Endothelial cell of umbilical vein (primary cell): Measurements from ENCODE around the gene PLA2G4C. TPM values are rescaled to one million over a fixed set of nuclear protein-coding genes. Genes with fewer than 3 reads are reported as not detected.

Experiments used
- BruUV-seq: library from RNA; stranded (reverse); fragments of 400-500 nt; replicated peaks from 2 replicates; lab custom pipeline; 2021; lab: Mats Ljungman, UMichigan
- CTCF ChIA-PET: fragments of 300-600, 350-600 bp; sonication (Branson Sonifier 250); formaldehyde crosslinking; loops from one replicate; lab custom pipeline; 2021; ENCODE audit warnings: antibody characterized with exemption, inconsistent platforms; lab: Charles Lee
- POLR2A ChIA-PET: fragments of 300-600, 350-600 bp; sonication (Branson Sonifier 250); formaldehyde crosslinking; loops from one replicate; lab custom pipeline; 2021; ENCODE audit warnings: antibody characterized with exemption, inconsistent platforms; lab: Charles Lee
- DNase-seq: peaks from one replicate; pipeline ENCODE4 v3.0.0-alpha.2; 2011; ENCODE audit warnings: low read depth, low spot score
- FAIRE-seq: peaks from 2 replicates; lab custom pipeline; 2011; peaks lifted over from hg19 to GRCh38; lab: Jason Lieb, UNC
- H2AFZ ChIP-seq: 2 replicates; pipeline ENCODE4 v1.6.0; 2012; ENCODE audit warnings: low read depth, low read length, control low read depth, inconsistent platforms
- H3K27ac ChIP-seq: 2 replicates; pipeline ENCODE4 v1.5.1; 2011; ENCODE audit warnings: low read depth, mild to moderate bottlenecking, control low read depth, low read length, moderate library complexity; ENCODE audit not compliant: insufficient read depth
- H3K27me3 ChIP-seq, 2 experiments: 2 replicates each; pipeline versions ENCODE4 v1.6.0 to v1.6.1; 2011; ENCODE audit warnings: low read length in 2 of 2, mixed read lengths in 1 of 2; ENCODE audit not compliant: control insufficient read depth in 2 of 2, insufficient read depth in 2 of 2
- H3K36me3 ChIP-seq, 2 experiments: 2 replicates in 1 of 2; 3 replicates in 1 of 2; pipeline ENCODE4 v1.5.1; 2011; ENCODE audit warnings: low read length in 2 of 2, mild to moderate bottlenecking in 1 of 2, moderate library complexity in 1 of 2; ENCODE audit not compliant: control insufficient read depth in 2 of 2, insufficient read depth in 2 of 2; ENCODE audit errors: extremely low read depth in 1 of 2
- H3K4me1 ChIP-seq: 3 replicates; pipeline ENCODE4 v1.5.1; 2011; ENCODE audit warnings: mild to moderate bottlenecking, low read length; ENCODE audit not compliant: control insufficient read depth, insufficient read depth; ENCODE audit errors: extremely low read depth
- H3K4me2 ChIP-seq: 2 replicates; pipeline ENCODE4 v1.6.1; 2011; ENCODE audit warnings: low read length, control low read depth, mixed read lengths; ENCODE audit not compliant: insufficient read depth
- H3K4me3 ChIP-seq, 3 experiments: fragments of 200-600 bp in 1 of 3; sonication (generic), shearing (Covaris generic) in 1 of 3; replicated peaks in 1 of 3; 2 replicates each; pipeline ENCODE4 v1.5.1; 2011 to 2016; ENCODE audit warnings: control low read depth in 3 of 3, low read length in 3 of 3, mild to moderate bottlenecking in 2 of 3, inconsistent platforms in 1 of 3, low read depth in 1 of 3, moderate library complexity in 1 of 3; ENCODE audit not compliant: insufficient read depth in 1 of 3
- H3K79me2 ChIP-seq: 2 replicates; pipeline ENCODE4 v1.6.0; 2012; ENCODE audit warnings: low read length, inconsistent platforms; ENCODE audit not compliant: control insufficient read depth, insufficient read depth
- H3K9ac ChIP-seq: replicated peaks from 2 replicates; pipeline ENCODE3; 2011; ENCODE audit warnings: low read length, control low read depth; ENCODE audit not compliant: insufficient read depth; ENCODE audit errors: extremely low read depth
- H3K9me1 ChIP-seq: replicated peaks from 3 replicates; pipeline ENCODE4 v1.6.0; 2011; ENCODE audit warnings: mild to moderate bottlenecking, low read length; ENCODE audit not compliant: control insufficient read depth, insufficient read depth; ENCODE audit errors: extremely low read depth
- H3K9me3 ChIP-seq: replicated peaks from 2 replicates; pipeline ENCODE4 v1.5.1; 2012; ENCODE audit warnings: low read length, inconsistent platforms; ENCODE audit not compliant: control insufficient read depth, insufficient read depth
- H4K20me1 ChIP-seq: replicated peaks from 2 replicates; pipeline ENCODE3; 2011; ENCODE audit warnings: mild to moderate bottlenecking, low read length; ENCODE audit not compliant: control insufficient read depth, insufficient read depth; ENCODE audit errors: extremely low read depth
- CTCF ChIP-seq, 2 donors: IDR thresholded peaks; 1 replicate in 1 of 2; 2 replicates in 1 of 2; pipeline ENCODE4 v1.5.1; 2011; ENCODE audit warnings: low read length in 2 of 2, mild to moderate bottlenecking in 2 of 2, moderate library complexity in 2 of 2, control low read depth in 1 of 2, inconsistent platforms in 1 of 2, low read depth in 1 of 2; ENCODE audit not compliant: insufficient read depth in 1 of 2; ENCODE audit errors: extremely low read depth in 1 of 2
- EZH2 ChIP-seq: IDR thresholded peaks from 2 replicates; pipeline ENCODE4 v1.6.1; 2012; ENCODE audit warnings: borderline replicate concordance, low read depth, mild to moderate bottlenecking, moderate library complexity, low read length, inconsistent platforms; ENCODE audit not compliant: severe bottlenecking
- FOS ChIP-seq: IDR thresholded peaks from 2 replicates; pipeline ENCODE4 v1.6.1; 2011; ENCODE audit warnings: mild to moderate bottlenecking, low read length, moderate library complexity, borderline replicate concordance; ENCODE audit not compliant: insufficient read depth
- GATA2 ChIP-seq: IDR thresholded peaks from 2 replicates; pipeline ENCODE4 v1.7.0; 2011; ENCODE audit warnings: low read depth, mild to moderate bottlenecking, moderate library complexity, mixed read lengths, low read length; ENCODE audit not compliant: insufficient read length, insufficient read depth
- JUN ChIP-seq: IDR thresholded peaks from 2 replicates; pipeline ENCODE4 v1.6.1; 2011; ENCODE audit warnings: borderline replicate concordance, low read depth; ENCODE audit not compliant: insufficient read length, insufficient read depth
- MYC ChIP-seq: IDR thresholded peaks from one replicate; pipeline ENCODE4 v1.6.1; 2011; ENCODE audit warnings: mild to moderate bottlenecking, low read depth, low read length
- POLR2A ChIP-seq: IDR thresholded peaks from 2 replicates; pipeline ENCODE4 v1.6.1; 2012; ENCODE audit warnings: low read depth, mild to moderate bottlenecking, control low read depth, low read length
- POLR2AphosphoS5 ChIP-seq: IDR thresholded peaks from 2 replicates; pipeline ENCODE4 v1.6.1; 2012; ENCODE audit warnings: low read depth, mild to moderate bottlenecking, control low read depth, low read length, moderate library complexity; ENCODE audit not compliant: insufficient read depth
- dilution Hi-C: fragments of 300-500 bp; cut with MboI; formaldehyde crosslinking; loops from one replicate; pipeline ENCODE4 v1.15.0; 2019; ENCODE audit warnings: low sequenced_read_pairs; ENCODE audit not compliant: extremely low pct_ligation_motif_present
- intact Hi-C: fragments of 100-400 bp; cut with micrococcal nuclease; formaldehyde crosslinking; loops from one replicate; pipeline ENCODE4 v1.10.0; 2022
- polyA plus RNA-seq, 4 experiments: library from polyadenylated mRNA; depleted of rRNA in 3 of 4; stranded (reverse) in 3 of 4; unstranded in 1 of 4; fragments of >200 nt; gene quantifications; 2 replicates each; pipeline versions ENCODE4 v1.2.1 to v1.2.3, GENCODE V29; 2011 to 2012; ENCODE audit warnings: missing spikeins in 1 of 4
- total RNA-seq: library from RNA; stranded (reverse); gene quantifications from 2 replicates; pipeline ENCODE4 v1.2.3, GENCODE V29; 2021
- TF ChIP-seq, protein P1 (sequence below): IDR thresholded peaks from 2 replicates; pipeline ENCODE4 v1.6.1; 2011; ENCODE audit not compliant: insufficient read depth, insufficient read length

Gene PLA2G4C
- total and polyA plus RNA-seq, 2 donors (not counting 3 experiments of a cell fraction or from before 2014, with no cell fraction given), result 53.1 to 63.4 TPM

- H3K27ac ChIP-seq, result no peak within 1 kb of the TSS
- ChIA-PET CTCF (interaction anchor here (0.8 kb wide), 1 partner anchor 10 kb away, joined by 3 read pairs; no protein-coding TSS in a partner anchor), POLR2A (no interaction called here)
- H3K4me2 ChIP-seq, result no peak within 1 kb of the TSS
- FAIRE-seq, result no peak
- peaks cover 0 to 2% of the 10 kb centered on the region in 2 experiments for H3K27me3 ChIP-seq
- no peak within 1 kb of the TSS for H3K4me3 ChIP-seq
- no peaks in the 10 kb centered on the region for H4K20me1 ChIP-seq
- no peak within 1 kb of the TSS for H3K9ac ChIP-seq
- dilution Hi-C loops (no loop called here), intact Hi-C loops (no loop called here)
- no peaks in the 10 kb centered on the region for H3K9me3 ChIP-seq
- no peak within 1 kb of the TSS for H2AFZ ChIP-seq
- H3K36me3 ChIP-seq, result no peaks in the 10 kb centered on the region
- BruUV-seq, result no TSS peak
- no peaks in the 10 kb centered on the region for H3K4me1 ChIP-seq
- H3K79me2 ChIP-seq, result no peaks in the 10 kb centered on the region
- no peaks in the 10 kb centered on the region for H3K9me1 ChIP-seq
- DNase-seq, result no peak
- no peak for TF ChIP-seq GATA2
- TF ChIP-seq, protein P1, sequence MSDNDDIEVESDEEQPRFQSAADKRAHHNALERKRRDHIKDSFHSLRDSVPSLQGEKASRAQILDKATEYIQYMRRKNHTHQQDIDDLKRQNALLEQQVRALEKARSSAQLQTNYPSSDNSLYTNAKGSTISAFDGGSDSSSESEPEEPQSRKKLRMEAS, result no peak
- TF ChIP-seq POLR2AphosphoS5, result no peak
- no peak for TF ChIP-seq JUN
- no peak for TF ChIP-seq CTCF (IDR thresholded peaks at IDR 0.05; ENCODE audit: extremely low read depth in 1 of 2, insufficient read depth in 1 of 2, low read depth in 1 of 2, low read length in 2 of 2)
- no peak for TF ChIP-seq MYC
- no peak for TF ChIP-seq FOS
- no peak for TF ChIP-seq EZH2
- no peak for TF ChIP-seq POLR2A
Observed at GRCh38 chr19:48043675-48044258, 66.8 kb downstream of the PLA2G4C start, which contains the start of gene CABP5. Gene CABP5, minus strand, starts transcription at chr19:48044079. Its CDS starts 157 bp downstream, at chr19:48043922.
